GM18858 (cell line): ENCODE results near the gene TRPV5.

Experiments
- ATAC-seq: cut with Tn5 transposase; IDR thresholded peaks from one replicate; pipeline ENCODE4 v1.9.1; 2021; ENCODE audit not compliant: unreplicated experiment

Gene TRPV5

GRCh38 chr7:142872106-142872675 lies 61.4 kb downstream of the TRPV5 start:
- no peak for ATAC-seq

- ATAC-seq, result no peak
Observed at GRCh38 chr7:142871260-142872105, 62.1 kb downstream of the TRPV5 start.

GRCh38 chr7:142870566-142871259 lies 62.8 kb downstream of the TRPV5 start:
- no peak for ATAC-seq

GRCh38 chr7:142870147-142870559 lies 63.4 kb downstream of the TRPV5 start:
- no peak for ATAC-seq

GRCh38 chr7:142869434-142869833 lies 64.1 kb downstream of the TRPV5 start:
- no peak for ATAC-seq

DNA sequence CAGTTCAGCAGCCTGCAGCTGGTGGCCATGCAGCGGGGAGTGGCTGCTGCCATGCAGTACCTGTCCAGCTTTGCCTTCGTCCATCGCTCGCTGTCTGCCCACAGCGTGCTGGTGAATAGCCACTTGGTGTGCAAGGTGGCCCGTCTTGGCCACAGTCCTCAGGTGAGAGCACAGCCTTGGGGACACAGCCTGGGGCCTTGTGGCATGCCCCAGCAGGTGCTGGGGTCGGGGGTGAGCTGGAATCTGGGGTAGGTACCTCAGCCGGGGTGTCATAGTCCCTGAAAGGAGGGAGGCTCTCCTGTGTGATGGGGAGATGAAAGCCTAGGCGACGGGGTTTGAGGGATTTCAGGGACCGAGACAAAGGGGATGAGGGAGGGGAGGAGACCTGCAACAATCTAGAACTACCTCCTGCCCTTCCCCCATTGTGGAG lies 64.5 kb downstream of the TRPV5 start:
- ATAC-seq, result no peak

DNA sequence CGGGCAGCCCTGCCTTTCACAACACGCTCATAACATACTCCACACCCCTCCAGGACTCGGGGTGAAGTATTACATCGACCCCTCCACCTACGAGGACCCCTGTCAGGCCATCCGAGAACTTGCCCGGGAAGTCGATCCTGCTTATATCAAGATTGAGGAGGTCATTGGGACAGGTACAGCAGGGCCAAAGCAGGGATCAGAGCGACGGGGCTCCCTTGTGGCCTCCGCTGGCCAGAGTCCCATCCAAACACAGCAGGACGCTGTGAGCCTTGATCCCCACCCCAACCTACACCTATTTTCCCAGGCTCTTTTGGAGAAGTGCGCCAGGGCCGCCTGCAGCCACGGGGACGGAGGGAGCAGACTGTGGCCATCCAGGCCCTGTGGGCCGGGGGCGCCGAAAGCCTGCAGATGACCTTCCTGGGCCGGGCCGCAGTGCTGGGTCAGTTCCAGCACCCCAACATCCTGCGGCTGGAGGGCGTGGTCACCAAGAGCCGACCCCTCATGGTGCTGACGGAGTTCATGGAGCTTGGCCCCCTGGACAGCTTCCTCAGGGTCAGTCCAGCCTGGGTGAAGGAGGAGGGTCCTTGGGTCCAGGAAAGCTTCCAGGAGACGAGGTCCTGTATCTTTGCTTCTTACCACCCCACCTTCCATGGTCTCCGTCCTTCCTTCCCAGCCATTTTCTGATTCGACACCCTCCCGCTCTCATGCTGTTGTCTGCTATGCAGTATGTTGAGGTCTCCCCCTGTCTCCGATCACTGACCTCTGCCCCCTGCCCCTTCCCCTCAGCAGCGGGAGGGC lies 65.2 kb downstream of the TRPV5 start:
- ATAC-seq, result no peak

DNA sequence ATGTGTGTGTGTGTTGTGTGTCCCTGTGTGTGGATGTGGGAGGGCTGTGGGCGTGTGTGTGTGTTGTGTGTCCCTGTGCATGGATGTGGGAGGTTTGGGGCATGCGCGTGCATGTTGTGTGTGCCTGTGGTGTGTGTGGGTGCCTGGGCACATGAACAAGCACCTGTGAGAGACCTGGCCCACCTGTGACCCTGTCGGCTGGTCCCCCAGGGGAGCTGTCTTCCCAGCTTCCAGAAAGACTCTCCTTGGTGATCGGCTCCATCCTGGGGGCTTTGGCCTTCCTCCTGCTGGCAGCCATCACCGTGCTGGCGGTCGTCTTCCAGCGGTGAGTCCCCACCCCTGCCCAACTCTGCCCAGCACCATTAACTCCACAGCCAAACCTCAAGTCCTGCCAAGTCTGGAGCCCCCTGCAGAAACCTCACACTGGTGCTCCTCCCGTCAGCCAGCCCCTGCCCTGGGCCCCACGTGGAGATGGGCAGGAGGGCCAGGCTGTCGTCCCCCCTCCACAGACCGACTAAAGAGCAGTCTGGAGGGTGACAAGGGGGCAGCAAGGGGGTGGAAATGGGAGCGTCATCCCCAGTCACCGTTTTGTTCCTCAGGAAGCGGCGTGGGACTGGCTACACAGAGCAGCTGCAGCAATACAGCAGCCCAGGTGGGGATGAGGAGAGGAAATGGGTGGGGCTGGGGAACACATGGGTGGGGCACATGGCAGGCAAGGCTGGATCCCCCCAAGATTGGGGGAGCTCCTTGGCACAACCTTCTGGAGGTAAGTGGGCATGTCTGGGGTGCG lies 66.0 kb downstream of the TRPV5 start:
- ATAC-seq, result no peak

DNA sequence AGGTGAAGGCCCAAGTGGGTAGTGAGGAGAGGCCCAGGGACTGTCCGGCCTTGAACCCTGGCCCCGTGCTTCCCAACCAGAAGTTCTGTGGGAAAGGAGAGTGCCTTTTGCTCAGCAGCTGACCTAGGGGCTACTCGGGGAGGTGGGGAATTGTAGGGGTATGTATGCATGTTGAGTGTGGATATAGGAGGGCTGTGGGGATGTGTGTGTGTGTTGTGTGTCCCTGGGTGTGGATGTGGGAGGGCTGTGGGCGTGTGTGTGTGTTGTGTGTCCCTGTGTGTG lies 66.5 kb downstream of the TRPV5 start:
- no peak for ATAC-seq

GRCh38 chr7:142866361-142867096 lies 67.0 kb downstream of the TRPV5 start:
- no peak for ATAC-seq

DNA sequence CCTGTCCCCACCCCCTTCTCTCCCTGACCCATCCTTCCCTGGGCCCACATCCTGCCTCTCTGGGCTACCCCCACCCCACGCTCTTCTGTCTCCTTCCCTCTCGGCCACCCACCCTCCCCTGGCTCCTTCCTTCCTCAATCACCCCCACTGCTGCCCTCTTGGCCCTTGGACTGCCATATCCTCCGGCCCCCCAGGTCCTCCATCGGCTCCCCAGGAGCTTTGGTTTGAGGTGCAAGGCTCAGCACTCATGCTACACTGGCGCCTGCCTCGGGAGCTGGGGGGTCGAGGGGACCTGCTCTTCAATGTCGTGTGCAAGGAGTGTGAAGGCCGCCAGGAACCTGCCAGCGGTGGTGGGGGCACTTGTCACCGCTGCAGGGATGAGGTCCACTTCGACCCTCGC lies 67.8 kb downstream of the TRPV5 start:
- ATAC-seq, result no peak

DNA sequence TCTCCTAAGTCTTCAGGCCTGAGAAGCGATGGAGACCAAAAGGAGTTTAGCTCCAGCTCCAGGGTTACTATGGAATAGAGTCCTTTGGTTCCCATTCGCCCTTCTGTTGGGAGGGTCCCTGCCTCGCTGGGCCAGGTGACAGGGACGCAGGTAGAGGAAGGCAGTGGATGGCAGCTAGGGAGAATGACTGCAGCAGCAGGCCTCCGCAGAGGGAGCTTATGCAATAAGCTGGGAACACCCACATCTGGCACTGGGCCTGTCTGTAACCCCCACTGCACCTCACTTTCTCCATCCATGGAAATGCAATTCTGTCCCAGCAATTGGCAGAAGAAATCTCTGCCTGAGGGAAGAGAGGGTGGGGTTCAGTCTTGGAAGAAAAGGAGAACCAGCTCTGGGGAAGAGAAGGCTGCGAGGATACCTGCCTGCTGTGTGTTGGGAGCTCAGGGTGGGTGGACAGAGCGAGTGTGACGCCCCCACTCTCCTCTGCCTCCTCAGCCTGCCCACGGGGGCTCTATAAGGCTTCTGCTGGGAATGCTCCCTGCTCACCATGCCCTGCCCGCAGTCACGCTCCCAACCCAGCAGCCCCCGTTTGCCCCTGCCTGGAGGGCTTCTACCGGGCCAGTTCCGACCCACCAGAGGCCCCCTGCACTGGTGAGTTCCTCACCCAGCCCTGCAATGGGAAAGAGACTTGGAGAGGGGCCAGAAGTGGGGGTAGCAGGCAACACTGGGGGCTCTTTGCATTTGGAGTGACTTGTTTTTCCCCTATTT lies 68.4 kb downstream of the TRPV5 start:
- ATAC-seq, result no peak

- ATAC-seq, result no peak
Observed at GRCh38 chr7:142863891-142864685, 69.5 kb downstream of the TRPV5 start.

GRCh38 chr7:142862786-142863400 lies 70.7 kb downstream of the TRPV5 start:
- ATAC-seq, result no peak

- no peak for ATAC-seq
Observed at GRCh38 chr7:142862351-142862750, 71.2 kb downstream of the TRPV5 start.

DNA sequence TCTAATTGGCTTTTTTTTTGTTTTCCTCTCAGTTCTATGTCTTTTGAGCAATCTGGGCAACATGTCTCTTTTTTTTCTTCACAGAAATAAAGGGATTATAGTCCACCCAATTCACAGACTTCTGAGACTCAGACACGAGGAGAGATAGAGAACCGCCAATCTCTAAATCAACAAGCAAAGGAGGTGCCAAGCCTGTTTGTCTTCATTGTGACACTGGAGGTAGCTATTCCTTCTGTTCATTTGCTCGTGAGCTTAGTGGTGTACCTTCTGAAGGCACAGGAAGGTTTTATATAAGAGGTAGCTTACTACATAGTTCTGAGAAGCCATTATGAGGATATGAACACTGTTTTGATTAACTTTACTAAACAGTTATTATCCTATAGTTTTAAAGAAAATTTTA lies 72.6 kb downstream of the TRPV5 start:
- no peak for ATAC-seq

GRCh38 chr7:142859829-142860228 lies 73.7 kb downstream of the TRPV5 start:
- ATAC-seq, result no peak

GRCh38 chr7:142859411-142859810 lies 74.1 kb downstream of the TRPV5 start:
- ATAC-seq, result no peak
